ENCODE results near the gene ZNF665.

The ZNF665 gene

DNA sequence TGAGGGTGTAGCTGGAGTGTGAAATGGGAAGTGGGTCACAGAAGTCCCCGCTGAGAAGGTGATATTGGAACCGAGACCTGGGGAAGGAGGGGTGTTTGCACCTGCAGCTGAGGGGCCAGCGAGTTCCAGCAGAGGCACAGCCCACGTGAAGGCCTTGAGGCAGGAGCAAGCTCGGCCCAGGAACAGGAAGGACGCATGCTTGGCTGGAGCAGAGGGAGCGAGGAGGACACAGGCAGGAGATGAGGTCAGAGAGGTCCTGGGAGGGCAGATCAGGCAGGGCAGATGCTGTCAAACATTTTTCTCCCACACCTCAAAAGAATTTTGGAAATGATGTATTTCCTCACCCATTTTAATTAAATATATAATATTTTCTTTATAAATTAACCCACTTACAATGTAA, 69.8 kb downstream of the ZNF665 start:
- TF ChIP-seq, protein P1, sequence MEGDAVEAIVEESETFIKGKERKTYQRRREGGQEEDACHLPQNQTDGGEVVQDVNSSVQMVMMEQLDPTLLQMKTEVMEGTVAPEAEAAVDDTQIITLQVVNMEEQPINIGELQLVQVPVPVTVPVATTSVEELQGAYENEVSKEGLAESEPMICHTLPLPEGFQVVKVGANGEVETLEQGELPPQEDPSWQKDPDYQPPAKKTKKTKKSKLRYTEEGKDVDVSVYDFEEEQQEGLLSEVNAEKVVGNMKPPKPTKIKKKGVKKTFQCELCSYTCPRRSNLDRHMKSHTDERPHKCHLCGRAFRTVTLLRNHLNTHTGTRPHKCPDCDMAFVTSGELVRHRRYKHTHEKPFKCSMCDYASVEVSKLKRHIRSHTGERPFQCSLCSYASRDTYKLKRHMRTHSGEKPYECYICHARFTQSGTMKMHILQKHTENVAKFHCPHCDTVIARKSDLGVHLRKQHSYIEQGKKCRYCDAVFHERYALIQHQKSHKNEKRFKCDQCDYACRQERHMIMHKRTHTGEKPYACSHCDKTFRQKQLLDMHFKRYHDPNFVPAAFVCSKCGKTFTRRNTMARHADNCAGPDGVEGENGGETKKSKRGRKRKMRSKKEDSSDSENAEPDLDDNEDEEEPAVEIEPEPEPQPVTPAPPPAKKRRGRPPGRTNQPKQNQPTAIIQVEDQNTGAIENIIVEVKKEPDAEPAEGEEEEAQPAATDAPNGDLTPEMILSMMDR (IDR thresholded peaks at IDR 0.05; ENCODE audit: unreplicated experiment in 3 of 3): no peak
- no peak overlapping the region for H3K4me3 Mint-ChIP-seq
- peaks cover 59% of the 10 kb centered on the region for H3K36me3 Mint-ChIP-seq (ENCODE audit: low read depth)
- H3K4me1 Mint-ChIP-seq: no peaks in the 10 kb centered on the region
- no peak overlapping the region for H3K27ac Mint-ChIP-seq
- H3K9me3 Mint-ChIP-seq: peaks cover 5% of the 10 kb centered on the region
- H3K27me3 Mint-ChIP-seq (ENCODE audit: low read depth): no peaks in the 10 kb centered on the region

Measured in nephron (organoid).